Astrocyte of the spinal cord (primary cell): Measurements from ENCODE around the gene DCDC1.

Source experiments
- DNase-seq: peaks from one replicate; pipeline ENCODE4 v3.0.0; 2011; ENCODE audit warnings: low read depth, low spot score
- H3K4me3 ChIP-seq: 2 replicates; pipeline ENCODE4 v1.5.1; 2011; ENCODE audit warnings: low read depth, mild to moderate bottlenecking, low read length, moderate library complexity
- in situ Hi-C: cut with HindIII; loops from 2 replicates; pipeline ENCODE4 v1.10.0; 2017; ENCODE audit warnings: low sequenced_read_pairs
- TF ChIP-seq, protein P1 (sequence below): IDR thresholded peaks from 2 replicates; pipeline ENCODE4 v1.5.1; 2012; ENCODE audit warnings: low read depth, mild to moderate bottlenecking, low read length, inconsistent platforms

The DCDC1 gene

GRCh38 chr11:31106968-31107576 is 262.5 kb downstream of the DCDC1 start:
- peak; percentile 21 for DNase-seq
- in situ Hi-C loops = no loop called here
- TF ChIP-seq, protein P1, sequence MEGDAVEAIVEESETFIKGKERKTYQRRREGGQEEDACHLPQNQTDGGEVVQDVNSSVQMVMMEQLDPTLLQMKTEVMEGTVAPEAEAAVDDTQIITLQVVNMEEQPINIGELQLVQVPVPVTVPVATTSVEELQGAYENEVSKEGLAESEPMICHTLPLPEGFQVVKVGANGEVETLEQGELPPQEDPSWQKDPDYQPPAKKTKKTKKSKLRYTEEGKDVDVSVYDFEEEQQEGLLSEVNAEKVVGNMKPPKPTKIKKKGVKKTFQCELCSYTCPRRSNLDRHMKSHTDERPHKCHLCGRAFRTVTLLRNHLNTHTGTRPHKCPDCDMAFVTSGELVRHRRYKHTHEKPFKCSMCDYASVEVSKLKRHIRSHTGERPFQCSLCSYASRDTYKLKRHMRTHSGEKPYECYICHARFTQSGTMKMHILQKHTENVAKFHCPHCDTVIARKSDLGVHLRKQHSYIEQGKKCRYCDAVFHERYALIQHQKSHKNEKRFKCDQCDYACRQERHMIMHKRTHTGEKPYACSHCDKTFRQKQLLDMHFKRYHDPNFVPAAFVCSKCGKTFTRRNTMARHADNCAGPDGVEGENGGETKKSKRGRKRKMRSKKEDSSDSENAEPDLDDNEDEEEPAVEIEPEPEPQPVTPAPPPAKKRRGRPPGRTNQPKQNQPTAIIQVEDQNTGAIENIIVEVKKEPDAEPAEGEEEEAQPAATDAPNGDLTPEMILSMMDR = peak; percentile 42
- H3K4me3 ChIP-seq = no peak overlapping the region

- no peak for DNase-seq
- H3K4me3 ChIP-seq = no peak overlapping the region
- in situ Hi-C loops = no loop called here
- TF ChIP-seq, protein P1 = no peak
Observed at GRCh38 chr11:31106326-31106725, 263.2 kb downstream of the DCDC1 start.

DNA sequence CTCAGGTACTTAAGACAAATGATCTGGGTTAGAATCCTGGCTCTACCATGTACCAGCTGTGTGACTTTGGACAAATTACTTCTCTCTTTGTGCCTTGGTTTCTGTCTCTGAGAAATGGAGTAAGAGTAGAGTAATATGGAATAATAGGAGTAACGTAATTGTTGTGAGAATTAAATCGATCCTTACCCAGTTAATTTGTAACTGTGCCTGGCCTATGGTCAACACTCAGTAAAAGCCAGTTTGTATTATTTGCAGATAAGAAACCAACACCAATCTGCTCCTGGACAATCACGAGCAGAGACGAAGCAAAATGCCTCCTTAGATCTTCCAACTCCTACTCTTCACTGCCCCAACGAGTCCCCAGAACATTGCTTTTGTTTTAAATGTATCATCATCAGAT is 266.7 kb downstream of the DCDC1 start:
- H3K4me3 ChIP-seq = no peak overlapping the region
- TF ChIP-seq, protein P1 = no peak
- no peak for DNase-seq
- in situ Hi-C loops = no loop called here

DNA sequence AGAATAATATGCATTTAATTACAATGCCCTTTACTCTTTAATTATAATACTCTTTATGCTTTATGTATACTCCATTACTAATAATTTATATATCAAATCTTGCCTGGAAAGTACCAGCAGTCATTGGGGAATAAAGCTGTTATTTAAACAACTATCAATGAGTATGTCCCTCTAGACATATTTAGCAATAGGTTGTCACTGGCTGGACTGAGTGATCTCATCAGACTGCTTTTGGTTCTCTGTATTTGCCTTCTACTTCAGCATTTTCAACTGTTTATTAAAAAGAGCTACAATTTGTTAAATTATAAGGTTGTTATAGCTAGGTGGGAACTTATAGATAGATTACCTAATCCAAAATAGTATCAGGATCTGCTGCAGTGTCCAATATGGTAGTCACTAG is 267.2 kb downstream of the DCDC1 start:
- DNase-seq = no peak
- TF ChIP-seq, protein P1 = no peak
- no peak overlapping the region for H3K4me3 ChIP-seq
- in situ Hi-C loops = no loop called here

GRCh38 chr11:31096191-31096805 is 273.2 kb downstream of the DCDC1 start:
- TF ChIP-seq, protein P1 = no peak

DNA sequence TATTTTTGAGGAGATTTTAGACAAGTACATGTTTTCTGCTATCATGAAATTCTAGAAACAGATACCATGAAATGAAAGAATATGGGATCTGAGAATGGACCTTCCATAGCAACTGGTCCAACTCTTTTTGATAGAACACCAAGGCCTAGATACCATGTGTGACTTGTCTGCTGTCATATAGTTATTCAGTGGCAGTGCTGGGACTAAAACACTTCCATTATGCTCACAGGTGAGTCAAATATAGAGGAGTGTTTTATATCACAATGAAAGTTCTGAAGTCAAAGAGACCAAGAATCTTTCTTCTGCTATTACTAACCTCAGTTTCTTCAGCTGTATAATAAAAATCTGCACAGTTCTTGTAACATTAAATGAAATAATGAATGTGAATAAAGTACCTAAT is 276.9 kb downstream of the DCDC1 start:
- H3K4me3 ChIP-seq = no peak overlapping the region
- TF ChIP-seq, protein P1 = no peak
- DNase-seq = no peak
- in situ Hi-C loops = no loop called here

More at GRCh38 chr11:31096191-31096805, 273.2 kb downstream of the DCDC1 start:
- H3K4me3 ChIP-seq = no peak overlapping the region
- no peak for DNase-seq
- in situ Hi-C loops = no loop called here
